GM18505 (cell line): ENCODE measurements around the gene TBXA2R.

Experiments used
- ATAC-seq: cut with Tn5 transposase; IDR thresholded peaks from one replicate; pipeline ENCODE4 v1.9.1; 2021; ENCODE audit not compliant: unreplicated experiment
- POLR2A ChIP-seq: IDR thresholded peaks from 4 replicates; pipeline ENCODE4 v1.6.1; 2011; ENCODE audit warnings: borderline replicate concordance; ENCODE audit not compliant: insufficient read depth, insufficient read length; ENCODE audit errors: extremely low read depth

The TBXA2R gene

DNA sequence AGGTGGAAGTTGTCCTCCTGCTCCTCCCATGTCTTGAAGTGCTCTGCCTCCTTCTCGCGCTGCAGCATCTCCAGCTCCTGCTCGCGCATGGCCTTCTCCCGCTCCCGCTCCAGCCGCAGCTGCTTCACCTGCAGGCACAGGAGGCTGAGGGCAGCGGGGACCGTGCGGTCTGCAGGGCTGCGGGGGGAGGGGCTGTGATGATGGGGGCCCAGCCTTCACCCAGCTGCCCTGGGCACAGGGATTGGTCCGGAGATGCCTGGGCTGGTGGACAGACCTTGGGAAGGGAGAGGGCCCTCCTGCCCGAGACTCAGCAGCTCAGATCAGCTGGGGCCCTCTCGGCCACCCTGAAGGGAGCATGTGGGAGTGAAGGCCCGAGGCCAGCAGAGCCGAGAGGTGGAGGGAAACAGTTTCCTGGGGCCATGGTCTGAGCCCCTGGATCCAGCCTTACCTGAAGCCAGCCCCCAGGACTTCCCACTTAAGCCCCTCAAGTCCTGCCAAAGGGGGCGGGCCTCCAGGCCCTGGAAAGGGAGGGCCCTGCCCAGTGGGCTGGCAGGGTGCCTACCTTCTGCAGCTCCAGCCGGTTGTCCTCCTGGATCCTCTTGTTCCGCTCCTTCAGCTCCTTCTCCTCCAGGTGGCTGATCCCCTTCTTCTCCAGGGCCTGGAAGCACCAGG, 13.6 kb upstream of the TBXA2R start:
- ATAC-seq = no peak
- peak; percentile 1 for TF ChIP-seq POLR2A

GRCh38 chr19:3619631-3620012, 12.9 kb upstream of the TBXA2R start:
- TF ChIP-seq POLR2A = peak; percentile 3
- no peak for ATAC-seq

- no peak for ATAC-seq
- no peak for TF ChIP-seq POLR2A
Measured at GRCh38 chr19:3618811-3619630, 12.3 kb upstream of the TBXA2R start.

- TF ChIP-seq POLR2A = no peak
- ATAC-seq = no peak
Measured at GRCh38 chr19:3618144-3618810, 11.6 kb upstream of the TBXA2R start.

DNA sequence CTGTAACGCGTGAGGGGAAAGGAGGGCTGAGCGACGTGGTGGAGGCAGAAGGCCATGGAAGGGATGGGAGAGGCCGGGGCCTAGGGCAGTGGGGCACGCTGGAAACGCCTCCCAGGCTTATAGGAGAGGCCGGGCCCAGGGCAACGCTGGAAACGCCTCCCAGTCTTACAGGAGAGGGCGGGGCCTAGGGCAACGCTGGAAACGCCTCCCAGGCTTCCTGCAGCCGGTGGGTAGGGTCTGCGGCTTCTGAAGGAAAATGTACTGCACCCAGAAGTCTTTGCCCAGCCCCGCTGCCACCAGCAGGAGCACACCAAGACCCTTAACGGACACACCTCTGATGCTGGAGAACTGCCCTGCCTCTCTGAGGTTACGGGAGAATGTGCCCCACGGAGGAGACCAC, 10.8 kb upstream of the TBXA2R start:
- TF ChIP-seq POLR2A = no peak
- no peak for ATAC-seq

GRCh38 chr19:3615524-3616135, 9.0 kb upstream of the TBXA2R start:
- TF ChIP-seq POLR2A = no peak
- ATAC-seq = no peak

DNA sequence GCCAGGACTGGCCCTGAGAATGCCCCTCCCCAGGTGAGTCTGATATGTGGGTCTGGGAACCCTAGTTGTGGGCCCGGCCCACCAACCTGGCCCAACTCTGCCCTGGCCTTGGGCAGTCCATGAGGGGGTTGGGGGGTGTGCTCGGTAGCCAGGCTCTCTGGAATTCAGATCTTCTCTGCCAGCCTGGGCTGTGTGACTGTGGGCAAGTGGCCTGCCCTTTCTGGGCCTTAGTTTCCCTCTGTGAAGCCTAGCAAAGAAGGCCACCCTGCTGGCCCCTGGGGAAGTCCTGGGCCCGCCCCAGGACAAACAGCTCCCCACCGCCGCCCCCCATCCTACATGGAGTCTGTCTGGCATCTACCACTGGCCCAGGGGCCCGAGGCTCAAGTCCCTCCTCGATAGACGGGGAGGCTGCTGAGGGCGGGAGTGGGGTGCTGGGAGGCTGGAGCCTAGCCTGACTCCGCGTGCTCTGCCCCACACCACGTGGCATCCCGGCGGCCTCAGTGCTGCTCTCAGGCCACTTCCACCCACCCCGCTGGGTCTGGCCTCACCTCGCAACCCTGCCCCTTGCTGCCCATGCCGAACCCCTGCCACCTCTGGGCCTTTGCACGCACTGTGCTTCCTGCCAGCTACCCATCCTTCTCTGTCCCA, 8.3 kb upstream of the TBXA2R start:
- ATAC-seq = no peak
- no peak for TF ChIP-seq POLR2A

- TF ChIP-seq POLR2A = no peak
- ATAC-seq = no peak
Measured at GRCh38 chr19:3613818-3614661, 7.4 kb upstream of the TBXA2R start.

GRCh38 chr19:3612901-3613741, 6.4 kb upstream of the TBXA2R start:
- no peak for TF ChIP-seq POLR2A
- no peak for ATAC-seq

- ATAC-seq = no peak
- TF ChIP-seq POLR2A = no peak
Measured at GRCh38 chr19:3612330-3612729, 5.7 kb upstream of the TBXA2R start.

- no peak for ATAC-seq
Measured at GRCh38 chr19:3611841-3612240, 5.2 kb upstream of the TBXA2R start.

More at GRCh38 chr19:3611841-3612240, 5.2 kb upstream of the TBXA2R start:
- no peak for TF ChIP-seq POLR2A
